HL-60/S4 (cell line): ENCODE measurements around the gene RANBP9.

ENCODE experiments used
- in situ Hi-C: fragments of 300-500 bp; cut with MboI; formaldehyde crosslinking; loops from 2 replicates; pipeline ENCODE4 v1.14.3; 2022; ENCODE audit warnings: low sequenced_read_pairs

RANBP9 gene

GRCh38 chr6:13711324-13711732 is 307 bp downstream of the RANBP9 start:
- in situ Hi-C loops, result no loop called here

GRCh38 chr6:13710552-13711323 is 897 bp downstream of the RANBP9 start:
- in situ Hi-C loops, result no loop called here

- in situ Hi-C loops, result no loop called here
Observed at GRCh38 chr6:13709689-13710551, 1.7 kb downstream of the RANBP9 start.

- in situ Hi-C loops, result no loop called here
Observed at GRCh38 chr6:13708736-13709135, 2.9 kb downstream of the RANBP9 start.

GRCh38 chr6:13703496-13703895 is 8.1 kb downstream of the RANBP9 start:
- in situ Hi-C loops, result no loop called here

GRCh38 chr6:13702809-13703302 is 8.8 kb downstream of the RANBP9 start:
- in situ Hi-C loops, result no loop called here

GRCh38 chr6:13700232-13700631 is 11.4 kb downstream of the RANBP9 start:
- in situ Hi-C loops, result no loop called here

- in situ Hi-C loops, result no loop called here
Observed at GRCh38 chr6:13698715-13699114, 12.9 kb downstream of the RANBP9 start.

- in situ Hi-C loops, result no loop called here
Observed at GRCh38 chr6:13697857-13698256, 13.8 kb downstream of the RANBP9 start.

- in situ Hi-C loops, result no loop called here
Observed at GRCh38 chr6:13696226-13696625, 15.4 kb downstream of the RANBP9 start.

GRCh38 chr6:13695252-13695651 is 16.4 kb downstream of the RANBP9 start:
- in situ Hi-C loops, result no loop called here

- in situ Hi-C loops, result no loop called here
Observed at GRCh38 chr6:13694562-13694961, 17.1 kb downstream of the RANBP9 start.

GRCh38 chr6:13689511-13690256 is 22.0 kb downstream of the RANBP9 start:
- in situ Hi-C loops, result no loop called here

- in situ Hi-C loops, result no loop called here
Observed at GRCh38 chr6:13688692-13689196, 22.9 kb downstream of the RANBP9 start.

GRCh38 chr6:13687917-13688351 is 23.7 kb downstream of the RANBP9 start:
- in situ Hi-C loops, result no loop called here

- in situ Hi-C loops, result no loop called here
Observed at GRCh38 chr6:13684855-13685254, 26.8 kb downstream of the RANBP9 start.

GRCh38 chr6:13683038-13683437 is 28.6 kb downstream of the RANBP9 start:
- in situ Hi-C loops, result no loop called here

GRCh38 chr6:13682346-13682745 is 29.3 kb downstream of the RANBP9 start:
- in situ Hi-C loops, result no loop called here

- in situ Hi-C loops, result no loop called here
Observed at GRCh38 chr6:13681305-13682061, 30.2 kb downstream of the RANBP9 start.

GRCh38 chr6:13680448-13680968 is 31.1 kb downstream of the RANBP9 start:
- in situ Hi-C loops, result no loop called here
